ENCODE results near the gene PLSCR4. TPM values are rescaled to one million over a fixed set of nuclear protein-coding genes. Genes with fewer than 3 reads are reported as not detected.

PLSCR4 gene
- total and polyA plus RNA-seq, 2 of the 8 experiments (the other 6 are each of a cell fraction or from before 2014, with no cell fraction given), result 1.8 to 2.9 TPM

- TF ChIP-seq ATF2 (IDR thresholded peaks at IDR 0.05; ENCODE audit: low read length), result no peak
- no peak for TF ChIP-seq PHF8 (conservative IDR thresholded peaks at IDR 0.05; ENCODE audit: low read depth, low read length)
These were observed 73.8 kb downstream of the PLSCR4 start (continued) for GRCh38 chr3:146177072-146177471.
